ENCODE data around the gene NLGN3.
"Not testable (repeated sequence)": the region's sequence is repeated elsewhere in the genome, so short reads cannot be mapped to it uniquely, and the experiment has no call there.

NLGN3 gene

DNA sequence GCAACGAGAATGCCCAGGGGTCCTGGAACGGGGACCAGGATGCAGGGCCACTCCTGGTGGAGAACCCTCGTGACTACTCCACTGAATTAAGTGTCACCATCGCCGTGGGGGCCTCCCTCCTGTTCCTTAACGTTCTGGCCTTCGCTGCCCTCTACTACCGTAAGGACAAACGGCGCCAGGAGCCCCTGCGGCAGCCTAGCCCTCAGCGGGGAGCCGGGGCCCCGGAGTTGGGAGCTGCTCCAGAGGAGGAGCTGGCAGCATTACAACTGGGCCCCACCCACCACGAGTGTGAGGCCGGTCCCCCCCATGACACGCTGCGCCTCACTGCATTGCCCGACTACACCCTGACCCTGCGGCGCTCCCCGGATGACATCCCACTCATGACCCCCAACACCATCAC, 24.9 kb downstream of the NLGN3 start:
- no peak for DNase-seq (ENCODE audit: low read depth in 3 of 3, low spot score in 1 of 3)

DNA sequence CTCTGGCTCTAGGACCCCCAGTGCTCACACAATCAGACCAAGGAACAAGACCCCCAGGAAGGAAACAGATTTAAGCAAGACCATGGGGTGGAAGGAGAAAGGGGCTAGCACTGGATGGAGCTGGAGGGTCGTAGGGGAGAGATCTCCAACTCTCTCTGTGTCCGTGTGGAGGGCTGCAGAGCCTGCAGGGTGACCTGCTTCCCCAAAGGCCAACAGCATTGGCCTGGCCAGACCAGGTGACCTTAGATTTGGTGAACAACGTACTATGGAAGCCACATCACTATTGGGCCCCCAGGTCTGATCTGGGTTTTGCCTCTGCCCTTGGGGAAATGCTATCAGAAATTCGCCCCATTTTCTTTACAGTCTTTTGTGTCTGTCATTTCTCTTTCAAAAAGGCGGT, 26.0 kb downstream of the NLGN3 start:
- no peak for DNase-seq (ENCODE audit: low read depth in 3 of 3, low spot score in 1 of 3)

DNA sequence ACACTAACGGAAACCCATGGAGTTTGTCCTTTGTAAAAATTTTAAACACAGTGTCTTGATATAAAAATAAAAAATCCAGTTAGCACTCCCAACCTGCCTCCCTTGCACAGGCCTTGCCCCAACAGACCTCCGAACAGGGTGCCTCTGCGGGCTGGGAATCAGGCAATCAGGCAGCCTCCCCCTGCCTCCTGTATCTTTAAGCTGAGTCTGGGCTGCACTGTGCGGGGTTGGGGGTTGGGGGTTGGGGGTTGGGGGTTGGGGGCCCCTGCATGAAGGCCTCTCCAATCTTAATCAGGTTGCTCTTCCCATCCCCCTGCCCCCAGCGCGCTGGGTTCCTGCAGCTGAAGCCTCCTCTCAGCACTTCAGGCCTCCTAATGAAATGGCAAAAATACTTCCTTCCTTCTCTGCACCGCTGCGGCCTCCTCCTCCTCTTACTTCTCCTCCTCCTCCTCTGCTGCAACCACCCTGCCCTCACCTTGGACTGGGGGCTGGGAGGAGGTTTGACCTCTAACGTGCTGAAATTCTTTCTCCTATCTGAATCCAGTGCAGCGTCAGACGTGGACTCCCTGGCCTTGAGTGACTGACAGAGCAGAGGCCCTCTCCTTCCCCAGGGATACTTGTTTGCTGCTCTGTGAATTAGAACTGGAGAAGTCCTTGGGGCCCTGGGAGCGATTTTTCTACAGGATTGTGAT, 26.6 kb downstream of the NLGN3 start:
- DNase-seq (ENCODE audit: low read depth in 3 of 3, low spot score in 1 of 3) = no peak

DNA sequence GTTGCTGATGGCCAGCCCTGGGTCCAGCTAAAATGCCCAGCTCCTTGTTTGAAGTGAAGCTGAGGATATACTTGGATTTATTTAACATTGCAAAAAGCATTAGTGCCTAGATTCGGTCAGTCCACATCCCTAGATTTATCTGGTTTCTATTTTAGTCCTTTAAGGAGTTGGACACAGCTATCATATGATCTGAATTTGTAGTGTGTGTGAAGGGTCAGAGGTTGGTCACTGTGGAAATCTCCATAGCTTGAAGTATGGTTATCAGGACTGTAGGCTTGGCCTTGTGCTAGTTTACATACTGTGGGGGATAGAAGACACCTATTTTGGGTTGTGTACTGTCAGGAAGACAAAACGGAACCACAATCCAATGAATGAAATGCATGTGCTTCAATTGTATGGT, 28.8 kb downstream of the NLGN3 start:
- no peak for DNase-seq (ENCODE audit: low read depth in 3 of 3, low spot score in 1 of 3)

DNA sequence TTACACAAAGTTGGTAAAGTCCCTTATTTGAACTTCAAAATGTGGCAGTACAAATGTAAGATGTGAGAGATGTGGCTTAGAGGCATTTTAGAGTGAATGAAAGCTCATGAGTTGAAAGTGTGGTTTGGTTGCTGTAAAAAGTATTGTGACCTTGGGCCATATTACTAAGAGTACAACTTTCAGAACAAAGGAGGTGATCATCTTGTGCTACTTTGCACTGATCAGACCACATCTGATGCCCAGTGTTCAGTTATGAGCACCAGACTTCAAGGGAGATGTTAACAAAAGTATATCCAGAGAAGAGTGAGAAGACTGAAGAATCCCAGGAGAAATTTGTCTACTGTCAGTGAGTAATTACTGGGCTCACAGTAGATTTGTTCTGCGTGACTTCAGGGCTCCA, 30.2 kb downstream of the NLGN3 start:
- no peak for DNase-seq (ENCODE audit: low read depth in 3 of 3, low spot score in 1 of 3)

DNA sequence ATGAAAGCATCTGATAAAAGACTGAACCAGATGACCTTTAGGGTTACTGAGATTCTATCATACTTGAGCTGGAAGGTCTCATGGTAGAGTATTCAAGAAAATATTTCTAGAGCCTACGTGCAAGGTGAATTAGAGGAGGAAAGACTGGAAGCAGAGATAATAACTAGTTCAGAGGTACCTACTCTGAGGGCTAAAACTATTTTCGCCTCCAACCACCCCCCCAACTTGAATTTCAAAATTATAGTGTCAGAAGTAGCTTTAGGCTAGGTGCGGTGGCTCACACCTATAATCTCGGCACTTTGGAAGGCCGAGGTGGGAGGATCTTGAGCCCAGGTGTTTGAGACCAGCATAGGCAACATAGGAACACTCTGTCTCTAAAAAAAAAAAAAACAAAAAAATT, 30.9 kb downstream of the NLGN3 start:
- no peak for DNase-seq (ENCODE audit: low read depth in 3 of 3, low spot score in 1 of 3)

DNA sequence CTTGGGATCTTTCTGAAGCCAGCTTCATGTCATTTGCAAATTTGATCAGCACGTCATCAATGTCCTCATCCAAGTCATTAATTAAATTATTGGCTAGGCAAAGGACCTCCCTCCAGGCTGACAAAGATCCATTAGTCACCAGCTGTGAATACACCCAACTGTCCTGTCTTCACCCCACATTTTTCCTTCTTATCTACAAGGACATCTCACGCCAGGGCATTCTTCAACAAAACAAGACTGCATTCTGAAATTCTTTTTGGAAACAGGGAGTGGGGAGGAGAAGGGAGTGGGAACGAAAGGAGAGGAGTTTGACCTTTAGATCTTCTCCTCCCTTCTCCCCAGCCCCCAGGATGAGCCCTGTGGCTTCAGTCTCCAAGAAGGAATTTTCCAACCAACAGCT, 32.7 kb downstream of the NLGN3 start:
- DNase-seq (ENCODE audit: low read depth in 3 of 3, low spot score in 1 of 3) = no peak

DNA sequence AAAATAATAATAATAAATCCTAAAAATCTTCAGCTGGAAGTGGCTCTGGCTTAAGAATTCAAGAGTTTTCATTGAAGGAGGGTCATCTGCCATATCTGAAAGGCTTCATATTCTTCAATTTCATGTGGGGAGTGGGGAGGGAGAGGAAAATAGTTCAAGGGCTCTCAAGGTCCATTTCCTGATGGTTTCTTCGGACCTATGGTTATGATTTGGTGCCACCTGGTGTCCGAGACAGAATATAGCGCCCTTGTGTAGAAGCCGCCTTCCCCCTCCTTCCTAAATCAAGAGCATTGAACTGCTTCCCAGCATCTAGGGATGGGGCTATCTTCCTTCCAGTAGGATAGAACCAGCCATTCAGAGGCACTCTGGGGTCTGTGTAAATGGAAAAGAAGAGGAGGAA, 34.3 kb downstream of the NLGN3 start:
- DNase-seq (ENCODE audit: low read depth in 3 of 3, low spot score in 1 of 3) = peak in 1 of 3 donors; percentile 16

DNA sequence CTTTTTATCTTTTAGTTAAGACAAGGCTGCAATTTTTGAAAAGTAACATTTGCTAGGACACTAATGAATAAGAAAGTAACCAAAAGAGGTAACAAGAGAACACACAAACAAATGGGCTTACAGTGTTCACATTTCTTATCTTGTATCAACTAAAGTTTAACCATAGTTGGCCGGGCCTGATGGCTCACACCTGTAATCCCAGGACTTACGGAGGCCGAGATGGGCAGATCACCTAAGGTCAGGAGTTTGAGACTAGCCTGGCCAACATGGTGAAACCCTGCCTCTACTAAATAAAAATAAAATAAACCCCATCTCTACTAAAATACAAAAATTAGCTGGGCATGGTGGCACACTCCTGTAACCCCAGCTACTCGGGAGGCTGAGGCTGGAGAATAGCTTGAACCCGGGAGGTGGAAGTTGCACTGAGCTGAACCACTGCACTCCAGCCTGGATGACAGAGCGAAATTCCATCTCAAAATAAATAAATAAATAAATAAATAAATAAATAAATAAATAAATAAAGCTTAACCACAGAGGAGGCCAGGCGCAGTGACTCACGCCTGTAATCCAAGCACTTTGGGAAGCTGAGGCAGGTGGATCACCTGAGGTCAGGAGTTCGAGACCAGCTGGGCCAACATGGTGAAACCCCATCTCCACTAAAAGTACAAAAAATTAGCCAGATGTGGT, 36.1 kb downstream of the NLGN3 start:
- not testable (repeated sequence) for DNase-seq (ENCODE audit: low read depth in 3 of 3, low spot score in 1 of 3)

DNA sequence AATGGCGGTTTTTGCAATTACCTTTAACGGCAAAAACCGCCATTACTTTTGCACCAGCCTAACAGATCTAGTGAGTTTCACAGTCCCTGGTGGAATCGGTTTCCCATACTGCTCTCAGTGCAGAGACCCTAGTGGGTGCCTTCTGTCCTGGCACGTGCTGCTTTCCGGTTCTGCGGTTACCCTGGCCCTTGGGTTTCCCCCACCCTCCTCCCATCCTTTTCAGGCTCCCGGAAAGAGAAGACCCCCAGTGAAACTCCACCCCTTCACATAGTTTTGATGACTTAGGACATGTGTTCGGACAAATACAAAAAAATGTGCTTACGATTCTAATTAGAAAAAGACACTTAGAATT, 36.9 kb downstream of the NLGN3 start:
- DNase-seq (ENCODE audit: low read depth in 3 of 3, low spot score in 1 of 3) = peak in 1 of 3 donors; percentile 19

DNA sequence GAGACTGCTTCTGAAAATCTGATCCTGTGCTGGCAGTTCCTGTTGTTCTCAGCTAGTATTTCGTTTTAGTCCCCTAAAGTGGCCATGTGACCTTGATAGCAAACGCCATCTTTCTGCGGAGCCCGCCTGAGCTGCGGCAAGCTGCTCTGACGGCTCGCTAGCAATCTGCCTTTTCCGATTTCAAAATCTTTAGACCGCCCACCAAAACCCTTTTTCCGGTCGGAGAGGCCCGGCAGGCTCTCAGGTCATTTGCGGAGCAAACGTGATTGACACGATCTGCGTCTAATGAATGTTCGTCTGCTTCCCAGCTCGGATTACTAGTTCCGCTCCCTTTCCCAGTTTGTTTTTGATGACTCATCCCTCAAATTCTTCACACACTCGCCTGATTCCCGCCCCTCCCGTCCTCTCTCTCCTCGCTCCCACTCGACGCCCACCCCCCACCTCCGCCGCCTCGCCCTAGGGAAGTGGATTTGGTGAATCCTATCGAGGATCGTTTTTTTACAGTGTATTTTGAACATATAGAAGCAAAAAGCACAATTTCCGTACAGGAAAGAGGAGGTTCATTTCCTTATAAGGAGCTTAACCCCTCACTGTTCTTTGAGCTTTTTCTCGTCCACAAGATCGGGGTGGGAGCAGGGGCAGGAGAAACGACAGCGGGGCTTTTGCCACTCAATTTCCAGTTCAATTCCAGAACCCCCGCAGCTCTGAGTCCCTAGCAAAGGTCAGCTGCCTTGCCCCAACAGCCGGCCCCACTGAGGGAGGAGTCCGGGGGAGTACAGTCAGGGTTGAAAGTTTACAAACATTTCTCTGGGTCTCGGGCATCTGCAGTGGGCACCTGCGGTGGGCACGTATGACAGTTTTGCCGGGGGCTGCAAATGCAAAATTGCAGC, 37.5 kb downstream of the NLGN3 start:
- DNase-seq (ENCODE audit: low read depth in 3 of 3, low spot score in 1 of 3) = peak; percentile 43 to 57 (median 49)

DNA sequence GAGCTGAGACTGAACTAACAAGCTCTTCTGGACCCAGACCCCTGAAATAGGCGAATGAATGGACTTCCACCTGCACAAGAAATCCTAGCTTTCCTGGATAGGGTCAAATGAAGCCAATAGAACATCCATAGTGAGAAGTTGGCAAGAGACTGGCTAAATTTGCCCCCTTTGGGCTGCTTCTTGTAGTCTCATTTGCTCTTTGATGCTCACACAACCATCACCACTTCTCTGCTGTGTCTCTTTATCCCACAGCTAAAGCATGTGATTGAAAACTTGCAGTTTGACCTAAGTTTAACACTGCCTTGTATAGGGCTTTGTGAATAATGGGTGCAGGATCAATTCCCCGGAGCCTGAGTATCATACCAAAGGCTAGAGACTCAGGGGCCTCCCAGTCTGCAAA, 38.2 kb downstream of the NLGN3 start:
- no peak for DNase-seq (ENCODE audit: low read depth in 3 of 3, low spot score in 1 of 3)

DNA sequence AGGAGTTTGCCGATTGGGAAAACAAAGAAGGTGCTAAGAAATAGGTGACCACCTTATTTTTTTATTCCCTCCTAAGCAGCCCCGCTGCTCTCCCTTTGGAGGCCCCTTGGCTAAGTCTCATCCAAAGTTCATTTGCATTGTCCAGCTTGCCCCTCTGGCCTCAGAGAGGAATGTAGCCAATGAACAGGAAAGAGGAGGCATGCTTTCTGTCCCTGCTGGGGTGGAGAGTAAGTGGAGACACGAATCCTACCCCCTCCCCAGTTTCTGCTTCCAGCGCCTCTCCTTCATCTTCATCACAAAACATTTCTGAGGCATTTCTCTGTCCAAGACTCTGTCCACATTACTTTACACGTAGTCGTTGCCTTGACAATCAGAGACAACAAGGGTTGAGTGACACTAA, 38.7 kb downstream of the NLGN3 start:
- DNase-seq (ENCODE audit: low read depth in 3 of 3, low spot score in 1 of 3) = no peak

DNA sequence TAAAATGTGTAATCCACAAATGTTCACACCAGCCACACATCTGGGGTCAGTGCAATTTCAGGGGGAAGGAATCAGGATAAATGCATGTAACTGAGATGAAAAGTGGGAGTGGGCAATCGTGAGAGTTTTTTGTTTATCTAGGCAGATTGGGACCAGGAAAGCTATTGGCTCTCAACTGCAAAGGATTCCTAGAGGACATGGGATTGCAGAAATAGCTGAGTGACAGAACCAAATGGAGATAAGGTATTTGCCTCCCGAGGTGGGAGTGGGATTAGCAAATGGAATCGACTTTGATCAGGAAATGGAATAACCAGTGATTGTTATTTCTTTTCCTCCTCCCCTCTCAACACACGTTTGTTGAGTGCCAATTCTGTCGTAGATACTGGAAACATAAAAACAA, 39.5 kb downstream of the NLGN3 start:
- no peak for DNase-seq (ENCODE audit: low read depth in 3 of 3, low spot score in 1 of 3)

DNA sequence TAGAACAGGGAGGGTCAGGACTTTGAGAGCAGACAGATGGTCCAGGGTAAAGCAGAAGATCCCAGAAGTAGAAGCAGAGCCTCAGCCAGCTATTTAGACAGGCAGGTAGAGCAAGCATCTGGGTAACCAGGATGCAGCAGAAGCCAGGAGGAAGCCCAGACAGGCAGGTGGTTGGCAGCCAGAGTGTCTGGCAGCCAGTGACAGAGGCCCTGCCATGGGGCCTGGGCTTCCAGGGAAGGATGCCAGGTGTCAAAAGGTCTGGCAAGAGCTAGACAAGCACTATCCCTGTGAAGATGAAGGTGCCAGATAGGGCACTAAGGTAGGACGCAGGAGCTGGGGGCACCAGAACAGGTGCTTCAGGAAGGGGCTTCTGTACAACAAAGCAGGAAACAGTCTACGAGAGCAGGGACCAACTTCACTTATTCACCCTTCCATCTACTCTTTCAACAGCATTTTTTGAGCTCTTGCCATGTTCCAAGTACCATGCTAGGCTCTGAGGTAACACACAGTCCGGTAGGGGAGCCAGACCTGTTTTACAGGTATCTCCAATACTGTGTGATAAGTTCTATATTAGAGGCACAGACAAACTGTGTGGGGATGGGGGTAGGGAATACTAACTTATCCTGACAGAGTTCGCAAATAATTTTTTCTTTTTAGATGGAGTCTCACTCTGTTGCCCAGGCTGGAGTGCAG, 40.3 kb downstream of the NLGN3 start:
- DNase-seq (ENCODE audit: low read depth in 3 of 3, low spot score in 1 of 3) = no peak

DNA sequence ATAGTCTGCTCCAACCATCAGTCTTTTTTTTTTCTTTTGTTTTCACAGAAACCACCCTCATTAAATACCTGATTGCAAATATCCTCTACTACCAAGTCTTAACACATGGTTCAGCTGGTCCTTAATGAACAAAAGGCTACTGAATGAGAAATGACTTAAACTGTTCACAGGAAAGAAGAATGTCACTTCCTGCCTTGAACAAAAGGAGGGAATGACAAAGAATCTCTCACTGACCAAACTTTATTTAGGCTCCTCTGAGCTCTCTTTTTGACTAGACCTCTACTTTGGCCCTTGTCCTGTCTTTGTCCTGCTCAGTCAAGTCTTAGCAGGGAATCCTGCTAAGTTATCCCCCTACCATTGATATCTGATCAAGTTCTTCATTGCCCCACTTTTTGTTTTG, 46.6 kb downstream of the NLGN3 start:
- DNase-seq (ENCODE audit: low read depth in 3 of 3, low spot score in 1 of 3) = no peak

DNA sequence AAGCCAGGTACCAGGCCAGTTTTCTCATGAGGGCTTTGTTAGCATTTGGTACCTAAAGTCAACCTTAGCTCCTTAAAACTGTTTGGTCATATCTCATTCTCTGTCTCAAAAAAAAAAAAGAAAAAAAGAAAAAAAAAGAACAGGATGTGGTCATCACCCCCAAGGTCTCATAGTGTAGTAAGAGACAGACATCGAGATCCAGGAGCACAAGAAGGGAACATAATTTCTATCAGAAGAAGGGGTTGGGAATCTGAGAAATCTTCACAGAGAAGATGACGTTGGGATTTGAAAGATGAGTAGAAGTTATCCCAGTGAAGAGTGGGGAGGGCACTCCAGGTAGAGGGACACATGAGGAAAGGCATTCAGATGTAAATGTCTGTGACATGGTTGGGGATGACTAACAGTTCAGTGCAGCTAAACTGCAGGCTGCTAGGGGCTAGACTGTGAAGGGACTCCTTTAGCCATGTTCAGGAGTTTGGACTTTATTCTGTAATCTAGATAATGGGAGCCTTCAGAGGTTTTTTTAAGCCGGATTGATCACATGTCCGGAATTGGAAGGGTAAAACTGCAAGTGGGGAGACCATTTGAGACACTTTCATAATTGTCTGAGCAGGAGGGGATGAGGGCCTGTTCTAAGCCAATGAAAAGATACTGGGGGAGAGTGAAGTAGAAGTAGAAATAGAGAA, 51.5 kb downstream of the NLGN3 start:
- DNase-seq (ENCODE audit: low read depth in 3 of 3, low spot score in 1 of 3) = no peak

DNA sequence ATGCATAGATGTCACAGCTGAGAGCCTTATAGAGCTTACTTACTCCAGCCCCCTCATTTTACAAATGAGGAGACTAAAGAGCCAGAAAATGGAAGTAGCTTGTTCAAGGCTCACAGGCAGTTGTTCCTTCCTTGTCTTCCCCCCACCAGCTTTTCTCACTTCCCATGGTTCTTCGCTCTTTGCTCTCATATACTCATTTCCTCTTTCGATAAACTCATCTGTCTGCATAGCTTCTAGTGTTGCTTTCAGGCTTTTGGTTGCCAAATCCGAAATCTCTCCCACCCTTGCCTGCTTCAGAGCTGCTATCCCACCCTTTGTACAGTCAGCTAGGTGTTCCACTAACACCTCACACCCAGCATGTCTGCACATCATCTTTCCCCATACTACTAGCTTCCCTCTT, 53.4 kb downstream of the NLGN3 start:
- no peak for DNase-seq (ENCODE audit: low read depth in 3 of 3, low spot score in 1 of 3)

DNA sequence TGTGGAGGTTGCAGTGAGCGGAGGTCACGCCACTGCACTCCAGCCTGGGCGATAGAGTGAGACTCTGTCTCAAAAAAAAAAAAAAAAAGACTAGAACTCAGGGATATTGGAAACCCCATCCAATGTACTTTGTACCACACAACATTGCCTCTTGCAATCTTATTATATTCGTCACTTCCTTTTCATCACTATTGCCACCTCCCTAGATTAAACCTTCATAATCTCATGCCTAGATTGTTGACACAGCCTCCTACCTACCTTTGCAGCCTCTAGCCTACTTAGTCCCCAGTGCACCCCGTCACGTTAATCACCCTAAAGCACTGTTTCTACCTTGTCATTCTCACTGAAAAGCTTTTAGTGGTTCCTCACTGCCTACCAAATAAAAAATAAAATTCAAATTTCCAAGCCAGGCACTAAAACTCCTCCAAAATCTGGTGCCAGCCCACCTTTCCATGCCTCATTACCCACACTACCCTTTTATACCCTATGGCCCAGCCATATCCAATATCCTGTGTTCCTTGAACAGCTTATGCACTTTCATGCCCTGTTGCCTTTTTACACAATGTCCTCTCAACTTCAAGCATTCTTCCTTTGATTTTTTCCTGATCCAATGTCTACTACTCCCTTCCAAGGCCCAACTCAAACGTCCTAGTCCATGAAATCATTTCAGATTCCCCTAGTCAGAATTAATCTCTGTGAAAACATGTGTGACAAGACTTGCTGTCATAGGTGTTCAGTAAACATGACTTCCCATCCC, 54.8 kb downstream of the NLGN3 start:
- DNase-seq (ENCODE audit: low read depth in 3 of 3, low spot score in 1 of 3) = no peak

DNA sequence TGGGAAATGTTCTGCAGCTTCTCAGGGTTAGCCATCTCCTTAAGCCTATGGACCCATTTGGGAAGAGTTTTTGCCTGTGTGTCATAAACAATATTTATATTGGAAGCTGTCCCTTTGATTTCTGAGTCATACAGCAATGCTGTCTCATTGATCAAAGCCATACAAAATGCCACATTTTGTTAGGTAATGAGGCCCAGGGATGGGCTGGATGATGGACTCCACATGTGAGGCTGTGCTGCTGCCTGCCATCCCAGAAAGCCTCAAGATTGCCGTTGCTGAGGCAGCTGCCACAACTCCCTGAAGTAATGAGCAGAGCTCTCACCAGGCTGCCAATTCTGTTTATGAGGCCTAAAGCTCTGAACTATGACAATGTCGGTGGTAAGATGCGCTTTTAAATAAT, 66.2 kb downstream of the NLGN3 start:
- no peak for DNase-seq (ENCODE audit: low read depth in 3 of 3, low spot score in 1 of 3)
